Measurements from ENCODE around the gene COLEC11.

COLEC11 gene

GRCh38 chr2:3675687-3676086 lies 80.8 kb downstream of the COLEC11 start:
- no peak for TF ChIP-seq CTCF (IDR thresholded peaks at IDR 0.05)
- TF ChIP-seq ZFX (IDR thresholded peaks at IDR 0.05; ENCODE audit: borderline replicate concordance), result no peak
- H3K27ac ChIP-seq, result no peak overlapping the region

- TF ChIP-seq ZFX (IDR thresholded peaks at IDR 0.05; ENCODE audit: borderline replicate concordance) (no peak), CTCF (IDR thresholded peaks at IDR 0.05) (no peak)
- H3K27ac ChIP-seq, result no peak overlapping the region
Observed at GRCh38 chr2:3677436-3677835, 82.5 kb downstream of the COLEC11 start.

- TF ChIP-seq ZFX (IDR thresholded peaks at IDR 0.05; ENCODE audit: borderline replicate concordance), result no peak
- no peak for TF ChIP-seq CTCF (IDR thresholded peaks at IDR 0.05)
- no peak overlapping the region for H3K27ac ChIP-seq
Observed at GRCh38 chr2:3678212-3678611, 83.3 kb downstream of the COLEC11 start.

- TF ChIP-seq ZFX (IDR thresholded peaks at IDR 0.05; ENCODE audit: borderline replicate concordance) (no peak), CTCF (IDR thresholded peaks at IDR 0.05) (no peak)
- H3K27ac ChIP-seq, result no peak overlapping the region
Observed at GRCh38 chr2:3679180-3679579, 84.3 kb downstream of the COLEC11 start.

GRCh38 chr2:3679616-3680393 lies 84.9 kb downstream of the COLEC11 start:
- no peak overlapping the region for H3K27ac ChIP-seq
- no peak for TF ChIP-seq ZFX (IDR thresholded peaks at IDR 0.05; ENCODE audit: borderline replicate concordance)
- TF ChIP-seq CTCF (IDR thresholded peaks at IDR 0.05), result no peak

- no peak for TF ChIP-seq CTCF (IDR thresholded peaks at IDR 0.05)
- TF ChIP-seq ZFX (IDR thresholded peaks at IDR 0.05; ENCODE audit: borderline replicate concordance), result no peak
- H3K27ac ChIP-seq, result no peak overlapping the region
Observed at GRCh38 chr2:3680548-3681345, 85.8 kb downstream of the COLEC11 start.

- no peak overlapping the region for H3K27ac ChIP-seq
- TF ChIP-seq CTCF (IDR thresholded peaks at IDR 0.05), result no peak
- TF ChIP-seq ZFX (IDR thresholded peaks at IDR 0.05; ENCODE audit: borderline replicate concordance), result no peak
Observed at GRCh38 chr2:3681625-3682024, 86.7 kb downstream of the COLEC11 start.
